A673 (cell line): ENCODE results near the gene RASGRP2. TPM values are rescaled to one million over a fixed set of nuclear protein-coding genes. Genes with fewer than 3 reads are reported as not detected.
A peak's percentile ranks its signal among the peaks of the same experiment; 100 is the strongest.

Experiments used
- BruUV-seq: library from RNA; stranded (reverse); fragments of 400-500 nt; replicated peaks from 2 replicates; lab custom pipeline; 2021; lab: Mats Ljungman, UMichigan
- CTCF ChIA-PET: fragments of 300-600 bp; sonication (Branson Sonifier 250); formaldehyde crosslinking; loops from one replicate; lab custom pipeline; 2022; ENCODE audit warnings: antibody characterized with exemption; lab: Charles Lee
- POLR2A ChIA-PET: fragments of 300-600 bp; sonication (Branson Sonifier 250); formaldehyde crosslinking; loops from one replicate; lab custom pipeline; 2022; ENCODE audit warnings: antibody characterized with exemption; ENCODE audit not compliant: low non-redundant PET; lab: Charles Lee
- DNase-seq: peaks from one replicate; pipeline ENCODE4 v3.0.0-alpha.2; 2015; ENCODE audit warnings: low spot score
- H3K27ac ChIP-seq: fragments of 200-600 bp; sonication (generic); 2 replicates; pipeline ENCODE4 v1.5.1; 2016; ENCODE audit warnings: mixed run types, low read depth, mild to moderate bottlenecking, mixed read lengths, antibody characterized with exemption, low read length; ENCODE audit not compliant: poor library complexity, severe bottlenecking
- H3K27me3 ChIP-seq: fragments of 200-600 bp; sonication (generic); replicated peaks from 2 replicates; pipeline ENCODE4 v1.6.1; 2017; ENCODE audit warnings: mixed run types, low read depth, mild to moderate bottlenecking, mixed read lengths, antibody characterized with exemption, low read length; ENCODE audit not compliant: insufficient read depth, poor library complexity
- H3K36me3 ChIP-seq: fragments of 200-600 bp; sonication (generic); 2 replicates; pipeline ENCODE4 v1.6.1; 2016; ENCODE audit warnings: mixed run types, mild to moderate bottlenecking, mixed read lengths, antibody characterized with exemption, low read length; ENCODE audit not compliant: insufficient read depth, poor library complexity, severe bottlenecking
- H3K4me1 ChIP-seq: fragments of 200-600 bp; sonication (generic); 2 replicates; pipeline ENCODE4 v1.6.1; 2017; ENCODE audit warnings: mixed run types, mild to moderate bottlenecking, mixed read lengths, antibody characterized with exemption, low read length; ENCODE audit not compliant: insufficient read depth, poor library complexity, severe bottlenecking
- H3K4me3 ChIP-seq: fragments of 200-600 bp; sonication (generic); 2 replicates; pipeline ENCODE4 v1.5.1; 2016; ENCODE audit warnings: low read depth, mixed run types, mild to moderate bottlenecking, mixed read lengths, low read length; ENCODE audit not compliant: poor library complexity, severe bottlenecking
- H3K9me3 ChIP-seq: fragments of 200-600 bp; sonication (generic); 2 replicates; pipeline ENCODE4 v1.6.1; 2016; ENCODE audit warnings: mixed run types, low read depth, mild to moderate bottlenecking, mixed read lengths, antibody characterized with exemption, low read length; ENCODE audit not compliant: poor library complexity, severe bottlenecking
- EZH2 ChIP-seq: fragments of 200-600 bp; sonication (generic); IDR thresholded peaks from 2 replicates; pipeline ENCODE4 v1.6.1; 2017; ENCODE audit warnings: borderline replicate concordance, low read depth, mild to moderate bottlenecking, mixed read lengths, antibody characterized with exemption, low read length; ENCODE audit not compliant: poor library complexity, severe bottlenecking
- intact Hi-C: fragments of 100-400 bp; cut with micrococcal nuclease; formaldehyde crosslinking; loops from one replicate; pipeline ENCODE4 v1.10.0; 2022; ENCODE audit not compliant: unreplicated experiment
- total RNA-seq: library from RNA; stranded (reverse); gene quantifications from 2 replicates; pipeline ENCODE4 v1.2.3, GENCODE V29; 2021
- TF ChIP-seq, protein P1 (sequence below): fragments of 300-800, 200-600 bp; sonication (generic); conservative IDR thresholded peaks from 2 replicates; pipeline ENCODE4 v1.5.1; 2017; ENCODE audit warnings: low read depth, mild to moderate bottlenecking, antibody characterized with exemption, low read length, moderate library complexity, mixed read lengths

RASGRP2 gene
- total RNA-seq, 1 experiment from 2014 or later: 2.0 TPM

DNA sequence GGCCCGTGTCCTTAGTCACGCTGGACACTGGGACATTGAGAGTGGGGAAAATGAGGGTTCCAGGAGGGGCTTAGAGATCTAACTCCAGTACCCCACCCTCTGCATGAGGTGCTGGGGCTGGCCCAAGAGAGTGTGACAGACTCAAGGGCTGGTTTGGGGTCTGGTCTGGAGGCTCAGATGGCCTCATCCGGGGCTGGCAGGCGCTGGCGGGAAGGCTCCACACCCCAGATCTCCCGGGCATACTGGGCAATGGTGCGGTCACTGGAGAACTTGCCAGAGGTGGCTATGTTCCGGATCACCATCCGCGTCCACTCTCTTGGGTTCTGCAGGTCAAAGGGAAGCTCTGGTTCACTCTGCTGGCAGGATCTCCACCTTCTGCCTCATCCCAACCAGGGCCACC, 2.5 kb upstream of the RASGRP2 start:
- no peak overlapping the region for H3K27ac ChIP-seq
- H3K36me3 ChIP-seq: no peaks in the 10 kb centered on the region
- peaks cover 27% of the 10 kb centered on the region for H3K4me1 ChIP-seq
- no peaks in the 10 kb centered on the region for H3K9me3 ChIP-seq
- intact Hi-C loops: no loop called here
- no peak for DNase-seq
- peaks cover 27% of the 10 kb centered on the region for H3K27me3 ChIP-seq
- no peak overlapping the region for H3K4me3 ChIP-seq
- ChIA-PET CTCF (no interaction called here), POLR2A (no interaction called here)
- BruUV-seq: no TSS peak
- TF ChIP-seq EZH2: no peak

GRCh38 chr11:64745521-64746328, 1.8 kb upstream of the RASGRP2 start:
- TF ChIP-seq EZH2: no peak
- TF ChIP-seq, protein P1, sequence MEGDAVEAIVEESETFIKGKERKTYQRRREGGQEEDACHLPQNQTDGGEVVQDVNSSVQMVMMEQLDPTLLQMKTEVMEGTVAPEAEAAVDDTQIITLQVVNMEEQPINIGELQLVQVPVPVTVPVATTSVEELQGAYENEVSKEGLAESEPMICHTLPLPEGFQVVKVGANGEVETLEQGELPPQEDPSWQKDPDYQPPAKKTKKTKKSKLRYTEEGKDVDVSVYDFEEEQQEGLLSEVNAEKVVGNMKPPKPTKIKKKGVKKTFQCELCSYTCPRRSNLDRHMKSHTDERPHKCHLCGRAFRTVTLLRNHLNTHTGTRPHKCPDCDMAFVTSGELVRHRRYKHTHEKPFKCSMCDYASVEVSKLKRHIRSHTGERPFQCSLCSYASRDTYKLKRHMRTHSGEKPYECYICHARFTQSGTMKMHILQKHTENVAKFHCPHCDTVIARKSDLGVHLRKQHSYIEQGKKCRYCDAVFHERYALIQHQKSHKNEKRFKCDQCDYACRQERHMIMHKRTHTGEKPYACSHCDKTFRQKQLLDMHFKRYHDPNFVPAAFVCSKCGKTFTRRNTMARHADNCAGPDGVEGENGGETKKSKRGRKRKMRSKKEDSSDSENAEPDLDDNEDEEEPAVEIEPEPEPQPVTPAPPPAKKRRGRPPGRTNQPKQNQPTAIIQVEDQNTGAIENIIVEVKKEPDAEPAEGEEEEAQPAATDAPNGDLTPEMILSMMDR: no peak
- Histone ChIP-seq H3K9me3 (no peaks in the 10 kb centered on the region), H3K36me3 (no peaks in the 10 kb centered on the region), H3K4me3 (peak overlapping the region; percentile 58), H3K27me3 (peaks cover 27% of the 10 kb centered on the region), H3K27ac (no peak overlapping the region), H3K4me1 (peaks cover 27% of the 10 kb centered on the region)
- peak; percentile 71 for DNase-seq
- CTCF ChIA-PET: interaction anchor here (0.6 kb wide), 1 partner anchor 49 kb away, joined by 4 read pairs; no protein-coding TSS in a partner anchor
- BruUV-seq: no TSS peak
- intact Hi-C loops: no loop called here
- POLR2A ChIA-PET: no interaction called here

- no peak for DNase-seq
- TF ChIP-seq, protein P1: no peak
- no peak for TF ChIP-seq EZH2
- no peak overlapping the region for H3K27ac ChIP-seq
- H3K4me1 ChIP-seq: peaks cover 27% of the 10 kb centered on the region
- CTCF ChIA-PET: no interaction called here
- intact Hi-C loops: no loop called here
- H3K9me3 ChIP-seq: no peaks in the 10 kb centered on the region
- BruUV-seq: no TSS peak
- POLR2A ChIA-PET: no interaction called here
- H3K36me3 ChIP-seq: no peaks in the 10 kb centered on the region
- H3K4me3 ChIP-seq: peak overlapping the region; percentile 58
- peaks cover 27% of the 10 kb centered on the region for H3K27me3 ChIP-seq
Observed at GRCh38 chr11:64745189-64745520, 1.2 kb upstream of the RASGRP2 start.
